K562 (cell line): ENCODE measurements around the gene ZSWIM8. TPM values are rescaled to one million over a fixed set of nuclear protein-coding genes. Genes with fewer than 3 reads are reported as not detected.

Experiments
- ATAC-seq: fragments of 200-7000 bp; cut with Tn5 transposase; 3 replicates; pipeline ENCODE4 v1.9.1; 2020; ENCODE audit warnings: moderate library complexity
- BruUV-seq: library from RNA; stranded (reverse); fragments of 400-500 nt; replicated peaks from 2 replicates; lab custom pipeline; 2021; lab: Mats Ljungman, UMichigan
- CTCF ChIA-PET: fragments of 300-600 bp; formaldehyde crosslinking; extraction: SDS; loops from one replicate; lab custom pipeline; 2021; ENCODE audit warnings: low intra/inter-chr PET ratio; lab: Yijun Ruan, JAX
- POLR2A ChIA-PET: fragments of 300-600, 350-650 bp; sonication (Branson Sonifier 250); formaldehyde crosslinking; extraction: SDS; loops from one replicate; lab custom pipeline; 2021; ENCODE audit warnings: antibody characterized with exemption, inconsistent platforms; lab: Yijun Ruan, JAX
- DNase-seq, 4 experiments: peaks; one replicate each; pipeline versions ENCODE4 v3.0.0 to v3.0.0-alpha.2; 2011 to 2018; ENCODE audit warnings: low spot score in 3 of 4, mixed read lengths in 3 of 4; ENCODE audit errors: extremely low read depth in 1 of 4
- FAIRE-seq: peaks from 2 replicates; lab custom pipeline; 2011; peaks lifted over from hg19 to GRCh38; lab: Jason Lieb, UNC
- H2AFZ ChIP-seq: 2 replicates; pipeline ENCODE4 v1.6.0; 2011; ENCODE audit warnings: low read depth, low read length, control low read depth, inconsistent platforms
- H3K27ac ChIP-seq: fragments of 200-600 bp; 3 replicates; pipeline ENCODE4 v1.8.0; 2011; ENCODE audit warnings: low read depth, mild to moderate bottlenecking, control low read depth, inconsistent platforms, low read length, moderate library complexity, mixed read lengths; ENCODE audit errors: extremely low read depth
- H3K27me3 ChIP-seq, 2 experiments: fragments of 300-600 bp in 1 of 2; 2 replicates in 1 of 2; 3 replicates in 1 of 2; pipeline versions ENCODE4 v1.6.0 to v1.8.0; 2011; ENCODE audit warnings: inconsistent platforms in 2 of 2, low read length in 2 of 2, mild to moderate bottlenecking in 1 of 2, mixed read lengths in 1 of 2, moderate library complexity in 1 of 2; ENCODE audit not compliant: control insufficient read depth in 2 of 2, insufficient read depth in 2 of 2
- H3K36me3 ChIP-seq: fragments of 300-600 bp; 3 replicates; pipeline ENCODE4 v1.8.0; 2011; ENCODE audit warnings: mild to moderate bottlenecking, low read length, inconsistent platforms; ENCODE audit not compliant: control insufficient read depth, insufficient read depth
- H3K4me1 ChIP-seq, 2 experiments: fragments of 200-600 bp in 1 of 2; replicated peaks in 1 of 2; 2 replicates in 1 of 2; 3 replicates in 1 of 2; pipeline versions ENCODE4 v1.5.1 to v1.8.0; 2011; ENCODE audit warnings: inconsistent platforms in 2 of 2, low read length in 2 of 2, mild to moderate bottlenecking in 1 of 2, mixed read lengths in 1 of 2, moderate library complexity in 1 of 2; ENCODE audit not compliant: control insufficient read depth in 2 of 2, insufficient read depth in 2 of 2
- H3K4me2 ChIP-seq: 2 replicates; pipeline ENCODE4 v1.6.1; 2011; ENCODE audit warnings: low read length, control low read depth, inconsistent platforms, mixed read lengths; ENCODE audit not compliant: insufficient read depth
- H3K4me3 ChIP-seq: fragments of 200-600 bp; sonication (generic), shearing (Covaris generic); 2 replicates; pipeline ENCODE4 v1.5.1; 2016; ENCODE audit warnings: control low read depth, inconsistent platforms
- H3K79me2 ChIP-seq: fragments of 200-600 bp; 3 replicates; pipeline ENCODE4 v1.8.0; 2011; ENCODE audit warnings: low read length, inconsistent platforms; ENCODE audit not compliant: control insufficient read depth, insufficient read depth
- H3K9ac ChIP-seq, 2 experiments: 2 replicates each; pipeline versions ENCODE4 v1.6.0 to v1.6.1; 2011; ENCODE audit warnings: low read depth in 2 of 2, low read length in 2 of 2, control low read depth in 1 of 2, inconsistent platforms in 1 of 2, mild to moderate bottlenecking in 1 of 2, mixed read lengths in 1 of 2; ENCODE audit not compliant: insufficient read depth in 1 of 2
- H3K9me1 ChIP-seq: one replicate; pipeline ENCODE4 v1.6.0; 2011; ENCODE audit warnings: inconsistent platforms, mild to moderate bottlenecking, low read length, moderate library complexity; ENCODE audit not compliant: control insufficient read depth, insufficient read depth
- H3K9me3 ChIP-seq: replicated peaks from 2 replicates; pipeline ENCODE4 v1.5.1; 2011; ENCODE audit warnings: low read depth, low read length, inconsistent platforms; ENCODE audit not compliant: control insufficient read depth, insufficient read depth
- H4K20me1 ChIP-seq: replicated peaks from 2 replicates; pipeline ENCODE4 v1.6.1; 2011; ENCODE audit warnings: low read length, inconsistent platforms, mixed read lengths; ENCODE audit not compliant: control insufficient read depth, insufficient read depth
- BRCA1 ChIP-seq, 2 experiments: fragments of 450-650 bp in 1 of 2; sonication (generic) in 1 of 2; formaldehyde crosslinking in 1 of 2; IDR thresholded peaks; 2 replicates each; pipeline versions ENCODE4 v1.5.0 to v1.6.1; 2017 to 2020; ENCODE audit warnings: mild to moderate bottlenecking in 1 of 2, missing genetic modification reagents in 1 of 2
- PATZ1 ChIP-seq: fragments of 250-450 bp; sonication (Bioruptor Pico); IDR thresholded peaks from 2 replicates; pipeline ENCODE4 v1.5.0; 2020; ENCODE audit warnings: mild to moderate bottlenecking, borderline replicate concordance
- POLR2A ChIP-seq: fragments of 450-650 bp; conservative IDR thresholded peaks from 2 replicates; pipeline ENCODE4 v1.6.1; 2016
- RBFOX2 ChIP-seq: fragments of 200-400 bp; formaldehyde crosslinking; IDR thresholded peaks from 2 replicates; pipeline ENCODE4 v1.6.1; 2017; ENCODE audit warnings: low read depth, mild to moderate bottlenecking, low read length, moderate library complexity
- TRIM24 ChIP-seq, 2 experiments: fragments of 450-650 bp; IDR thresholded peaks; 2 replicates each; pipeline ENCODE4 v1.6.1; 2016
- ZNF3 ChIP-seq: fragments of 250-450 bp; sonication (Bioruptor Pico); IDR thresholded peaks from 2 replicates; pipeline ENCODE4 v1.5.0; 2021; ENCODE audit warnings: mild to moderate bottlenecking, moderate library complexity
- WGBS: fragments of 100-300 bp; shearing (Covaris generic); methylation state at CpG from one replicate; pipeline ENCODE4 v1.1.6; 2016; ENCODE audit warnings: low coverage, mixed read lengths; ENCODE audit not compliant: insufficient coverage; ENCODE audit errors: missing lambda C conversion rate; 5-methylcytosine and 5-hydroxymethylcytosine counted together
- in situ Hi-C: fragments of 300-500 bp; cut with MboI; formaldehyde crosslinking; loops from 4 replicates; pipeline ENCODE4 v1.15.0; 2018; ENCODE audit warnings: inconsistent platforms, mixed read lengths
- intact Hi-C: fragments of 100-400 bp; cut with micrococcal nuclease; formaldehyde crosslinking; loops from 2 replicates; pipeline ENCODE4 v1.14.2; 2022
- polyA plus RNA-seq, 8 experiments: library from polyadenylated mRNA; depleted of rRNA in 4 of 8; stranded (reverse) in 5 of 8; unstranded in 3 of 8; fragments of >200 nt; fragmentation: Nextera tagmentation in 2 of 8; fragmentation: Illumina TruSeq in 1 of 8; extraction: Ambion mirVana in 2 of 8; extraction: Trizol in 1 of 8; gene quantifications; 2 replicates each; pipeline versions ENCODE4 v1.2.1 to v1.2.3, GENCODE V29; 2011 to 2014; ENCODE audit warnings: inconsistent platforms in 1 of 8, missing spikeins in 1 of 8
- total RNA-seq, 7 experiments: library from RNA; depleted of rRNA in 6 of 7; stranded (reverse); fragments of >200 nt in 6 of 7; fragmentation: Illumina TruSeq in 2 of 7; extraction: Trizol in 2 of 7; gene quantifications; 2 replicates each; pipeline versions ENCODE4 v1.2.1 to v1.2.3, GENCODE V29; 2011 to 2021; ENCODE audit warnings: low replicate concordance in 1 of 7

ZSWIM8 gene
- total and polyA plus RNA-seq, 9 of the 15 experiments (the other 6 are each of a cell fraction or from before 2014, with no cell fraction given), result 5.6 to 47.8 (median 26.7) TPM

- ATAC-seq, result peak; percentile 1; the same call in 2 of the 3 replicates
- WGBS, result 93% methylated on average over 13 of the region's 13 CpGs
- H3K4me2 ChIP-seq, result no peak overlapping the region
- H3K27ac ChIP-seq, result no peak overlapping the region
- H4K20me1 ChIP-seq, result no peaks in the 10 kb centered on the region; the same call in none of the 2 replicates
- intact Hi-C loops, result no loop called here
- peaks cover 8% of the 10 kb centered on the region for H3K9me1 ChIP-seq
- no TSS peak for BruUV-seq
- ChIA-PET POLR2A (interaction anchor here (0.9 to 9.0 kb wide), 4 partner anchors 8 to 21 kb away, joined by 4 to 61 read pairs (median 30); partner anchors contain the start of gene ZSWIM8), CTCF (no interaction called here)
- no peak overlapping the region for H2AFZ ChIP-seq
- H3K27me3 ChIP-seq, result no peaks in the 10 kb centered on the region
- no peaks in the 10 kb centered on the region for H3K79me2 ChIP-seq
- no peaks in the 10 kb centered on the region for H3K9me3 ChIP-seq
- H3K4me3 ChIP-seq, result no peak overlapping the region
- H3K36me3 ChIP-seq, result peaks cover 93% of the 10 kb centered on the region
- in situ Hi-C loops, result no loop called here
- DNase-seq, result no peak
- FAIRE-seq, result no peak
- TF ChIP-seq POLR2A (peak; percentile 47; the same call in 1 of the 2 replicates), RBFOX2 (peak; percentile 67), PATZ1 (CRISPR knock-in tag) (no peak), ZNF3 (CRISPR knock-in tag) (no peak), TRIM24 (IDR thresholded peaks at IDR 0.05) (no peak), BRCA1 (IDR thresholded peaks at IDR 0.05) (no peak), BRCA1 (CRISPR knock-in tag; IDR thresholded peaks at IDR 0.05) (no peak)
- no peak overlapping the region for H3K9ac ChIP-seq
- H3K4me1 ChIP-seq, result peaks cover 0 to 10% of the 10 kb centered on the region in 2 experiments; a peak in 2 of 5 replicates
Observed at GRCh38 chr10:73801253-73801590, 15.8 kb downstream of the ZSWIM8 start.
